Mesenchymal stem cell (in vitro differentiated cells and primary cell): ENCODE measurements around the gene ZNF841. TPM values are rescaled to one million over a fixed set of nuclear protein-coding genes. Genes with fewer than 3 reads are reported as not detected.

Experiments used
- small RNA-seq: library from polyadenylated mRNA; stranded (forward); fragments of <200 nt; extraction: miRNeasy Mini kit (QIAGEN cat#:217004); gene quantifications from one replicate; pipeline ENCODE3, GENCODE V24; 2013; ENCODE audit warnings: low read depth

ZNF841 gene

Small RNA genes within 50 kb of the gene (small RNA-seq; reads per million reads assigned to genes)
- gene RPL37P23: not detected
